ENCODE measurements around the gene CLTA.
"Not testable (repeated sequence)": the region's sequence is repeated elsewhere in the genome, so short reads cannot be mapped to it uniquely, and the experiment has no call there.

CLTA gene

GRCh38 chr9:36158917-36159316 lies 31.8 kb upstream of the CLTA start:
- no peak for DNase-seq (ENCODE audit: low spot score)

- DNase-seq (ENCODE audit: low spot score) = not testable (repeated sequence)
Measured at GRCh38 chr9:36159509-36159908, 31.2 kb upstream of the CLTA start.

GRCh38 chr9:36160126-36160525 lies 30.6 kb upstream of the CLTA start:
- not testable (repeated sequence) for DNase-seq (ENCODE audit: low spot score)

DNA sequence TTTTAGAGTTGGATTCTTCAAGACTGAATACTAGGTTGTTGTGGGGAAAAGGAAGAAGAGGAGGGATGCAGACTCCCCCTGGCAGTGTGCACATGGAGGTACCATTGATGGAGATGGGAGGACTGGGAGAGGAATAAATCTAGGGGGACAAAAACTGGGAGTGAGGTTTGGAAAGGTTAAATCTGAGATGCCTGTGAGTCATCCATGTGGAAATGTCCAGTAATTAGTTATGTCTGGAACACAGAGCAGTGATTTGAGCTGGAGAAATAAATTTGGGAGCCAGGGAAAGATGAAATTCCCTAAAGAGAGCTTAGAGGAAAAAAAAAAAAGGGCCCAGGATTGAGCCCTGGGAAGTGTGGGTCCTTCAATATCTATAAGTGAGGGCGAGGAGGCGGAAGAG lies 29.5 kb upstream of the CLTA start:
- no peak for DNase-seq (ENCODE audit: low spot score)

GRCh38 chr9:36162211-36162738 lies 28.4 kb upstream of the CLTA start:
- no peak for DNase-seq (ENCODE audit: low spot score)

- DNase-seq (ENCODE audit: low spot score) = peak; percentile 85
Measured at GRCh38 chr9:36163049-36163785, 27.5 kb upstream of the CLTA start.

GRCh38 chr9:36163786-36164170 lies 26.9 kb upstream of the CLTA start:
- no peak for DNase-seq (ENCODE audit: low spot score)

DNA sequence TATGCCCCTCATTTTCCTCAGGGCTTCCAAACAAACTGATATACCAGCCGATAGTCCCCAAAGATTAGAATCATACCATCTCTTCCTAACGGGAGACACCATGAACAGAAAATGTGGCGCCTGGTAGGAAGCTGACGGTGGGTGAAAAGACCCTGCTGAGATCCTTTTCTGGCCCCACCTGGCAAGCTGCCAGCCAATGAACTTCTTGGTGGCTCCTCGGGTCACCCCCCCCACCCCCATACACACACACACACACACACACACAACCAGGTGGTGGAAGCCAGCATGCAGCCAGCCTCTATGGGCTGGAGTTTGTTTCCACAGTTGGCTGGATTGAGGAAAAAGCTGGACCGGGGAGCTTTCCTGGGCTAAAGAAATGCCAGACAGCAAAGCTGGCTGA lies 26.3 kb upstream of the CLTA start:
- no peak for DNase-seq (ENCODE audit: low spot score)

DNA sequence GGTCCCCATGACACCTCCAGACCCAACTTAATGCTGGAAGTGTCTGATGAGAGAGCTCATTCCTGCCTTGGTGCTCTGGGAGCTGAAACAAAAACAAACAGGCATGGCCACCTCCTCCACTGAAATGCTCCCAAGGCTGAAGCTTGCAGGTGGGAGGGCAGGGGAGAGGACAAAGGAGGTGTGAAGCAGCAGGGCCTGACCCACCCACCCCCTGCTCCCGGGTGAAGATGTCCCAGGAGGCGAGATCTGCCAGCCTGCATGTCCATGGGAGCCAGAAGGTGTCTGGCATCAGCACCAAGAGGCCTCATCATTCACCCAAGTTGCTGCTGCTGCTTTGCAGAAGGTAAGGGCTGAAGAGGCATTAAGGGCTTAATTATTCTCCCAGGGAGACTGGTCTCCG lies 25.7 kb upstream of the CLTA start:
- no peak for DNase-seq (ENCODE audit: low spot score)

DNA sequence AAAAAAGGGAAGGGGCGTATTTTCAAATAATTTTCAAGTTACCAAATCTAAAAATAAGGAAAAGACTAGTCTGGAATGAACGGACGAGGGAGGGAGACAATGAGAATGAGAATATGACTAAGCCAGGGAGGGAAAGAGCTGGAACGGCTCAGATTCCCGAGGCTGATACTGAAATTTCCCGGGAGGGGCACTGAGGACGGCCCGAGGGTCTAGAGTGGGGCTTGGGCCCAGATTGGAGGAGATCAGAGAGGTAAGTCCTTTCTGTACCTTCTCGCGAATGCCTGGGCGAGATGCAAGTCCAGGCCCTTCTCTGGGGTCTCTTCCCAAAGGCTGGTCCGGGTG lies 24.9 kb upstream of the CLTA start:
- no peak for DNase-seq (ENCODE audit: low spot score)

- DNase-seq (ENCODE audit: low spot score) = peak; percentile 96
Measured at GRCh38 chr9:36166168-36166927, 24.4 kb upstream of the CLTA start.

DNA sequence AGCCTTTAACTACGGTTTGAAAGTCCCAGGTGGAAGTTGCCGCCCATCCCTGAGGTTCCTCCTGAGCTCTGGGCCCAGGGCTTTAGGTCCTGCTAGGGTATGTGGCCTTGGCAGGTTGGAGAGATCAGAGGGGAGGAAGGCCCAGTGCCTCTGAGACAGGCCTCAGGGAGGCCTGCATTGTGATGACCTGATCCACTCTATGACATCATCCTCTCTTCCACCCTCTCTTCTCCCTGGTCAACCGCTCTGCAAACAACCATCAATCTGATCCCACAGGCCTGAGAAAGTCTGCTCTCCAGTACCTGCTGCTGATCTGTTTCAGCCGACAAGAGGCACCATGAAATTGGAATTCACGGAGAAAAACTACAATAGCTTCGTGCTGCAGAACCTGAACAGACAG lies 21.6 kb upstream of the CLTA start, which contains the start of gene CCIN:
Gene CCIN, plus strand, starts transcription at position 223 of the 400 bp plus-strand sequence. Its CDS starts 115 bp downstream, at position 338.
- no peak for DNase-seq (ENCODE audit: low spot score)

DNA sequence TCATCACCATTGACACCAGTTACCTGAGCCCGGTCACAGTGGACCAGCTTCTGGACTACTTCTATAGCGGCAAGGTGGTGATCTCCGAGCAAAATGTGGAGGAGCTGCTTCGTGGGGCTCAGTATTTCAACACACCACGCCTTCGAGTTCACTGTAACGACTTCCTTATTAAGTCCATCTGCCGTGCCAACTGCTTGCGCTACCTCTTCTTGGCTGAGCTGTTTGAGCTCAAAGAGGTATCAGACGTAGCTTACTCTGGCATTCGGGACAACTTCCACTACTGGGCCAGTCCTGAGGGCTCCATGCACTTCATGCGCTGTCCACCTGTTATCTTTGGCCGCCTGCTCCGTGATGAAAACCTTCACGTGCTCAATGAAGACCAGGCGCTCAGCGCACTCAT lies 21.0 kb upstream of the CLTA start:
- DNase-seq (ENCODE audit: low spot score) = no peak

GRCh38 chr9:36170531-36170930 lies 20.2 kb upstream of the CLTA start:
- no peak for DNase-seq (ENCODE audit: low spot score)

- DNase-seq (ENCODE audit: low spot score) = no peak
Measured at GRCh38 chr9:36173861-36174260, 16.9 kb upstream of the CLTA start.

GRCh38 chr9:36174271-36174670 lies 16.4 kb upstream of the CLTA start:
- DNase-seq (ENCODE audit: low spot score) = no peak

DNA sequence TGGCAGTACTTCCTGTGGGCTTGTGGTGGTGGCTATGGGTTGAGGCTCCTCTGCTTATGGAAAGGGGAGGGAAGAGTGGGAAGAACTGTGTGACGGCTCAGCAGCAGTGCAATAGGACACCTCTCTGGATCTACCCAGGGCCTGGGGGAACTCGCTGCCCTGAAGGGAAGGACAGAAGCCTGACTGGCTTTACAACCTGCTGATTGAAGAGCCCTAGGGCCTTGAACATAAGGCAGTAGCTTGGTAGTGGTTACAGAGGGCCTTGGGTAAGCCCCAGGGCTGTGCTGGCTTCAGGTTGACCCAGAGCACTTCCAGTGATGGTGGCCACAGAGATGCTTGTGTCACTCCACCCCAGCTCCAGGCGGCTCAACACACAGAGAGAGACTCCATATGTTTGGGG lies 16.0 kb upstream of the CLTA start:
- no peak for DNase-seq (ENCODE audit: low spot score)

DNA sequence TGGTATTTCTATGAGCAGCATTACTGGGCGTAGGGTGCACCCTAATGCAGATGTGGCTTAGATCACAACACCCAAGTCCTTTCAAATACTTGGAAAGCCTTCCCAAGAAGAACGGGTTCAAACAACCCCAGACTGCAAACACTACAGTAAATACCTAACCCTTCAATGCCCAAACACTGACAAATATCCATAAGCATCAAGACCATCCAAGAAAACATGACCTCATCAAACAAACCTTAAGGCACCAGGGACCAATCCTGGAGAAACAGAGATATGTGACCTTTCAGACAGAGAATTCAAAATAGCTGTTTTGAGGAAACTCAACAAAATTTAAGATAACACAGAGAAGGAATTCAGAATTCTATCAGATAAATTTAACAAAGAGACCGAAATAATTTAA lies 15.5 kb upstream of the CLTA start:
- not testable (repeated sequence) for DNase-seq (ENCODE audit: low spot score)

DNA sequence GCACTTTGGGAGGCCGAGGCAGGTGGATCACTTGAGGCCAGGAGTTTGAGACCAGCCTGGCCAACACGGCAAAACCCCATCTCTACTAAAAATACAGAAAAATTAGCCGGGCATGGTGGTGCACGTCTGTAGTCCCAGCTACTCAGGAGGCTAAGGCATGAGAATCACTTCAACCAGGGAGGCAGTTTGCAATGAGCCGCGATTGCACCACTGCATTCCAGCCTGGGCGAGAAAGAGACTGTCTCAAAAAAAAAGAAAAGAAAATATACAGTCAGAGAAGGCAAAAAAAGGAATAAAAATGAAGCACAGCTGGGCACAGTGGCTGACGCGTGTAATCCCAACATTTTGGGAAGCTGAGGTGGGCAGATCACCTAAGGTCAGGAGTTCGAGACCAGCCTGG lies 14.2 kb upstream of the CLTA start:
- DNase-seq (ENCODE audit: low spot score) = not testable (repeated sequence)

- DNase-seq (ENCODE audit: low spot score) = no peak
Measured at GRCh38 chr9:36177571-36177970, 13.2 kb upstream of the CLTA start.

- DNase-seq (ENCODE audit: low spot score) = not testable (repeated sequence)
Measured at GRCh38 chr9:36180243-36180642, 10.5 kb upstream of the CLTA start.

GRCh38 chr9:36187414-36187813 lies 3.3 kb upstream of the CLTA start:
- no peak for DNase-seq (ENCODE audit: low spot score)

- DNase-seq (ENCODE audit: low spot score) = no peak
Measured at GRCh38 chr9:36188212-36188611, 2.5 kb upstream of the CLTA start.
